Fibroblast of lung (primary cell): ENCODE results near the gene NRDC.

Experiments used
- EZH2 ChIP-seq: IDR thresholded peaks from 2 replicates; pipeline ENCODE4 v1.5.1; 2012; ENCODE audit warnings: low read length, control low read depth, mild to moderate bottlenecking; ENCODE audit errors: missing control alignments
- TF ChIP-seq, protein P1 (sequence below), 2 donors: IDR thresholded peaks in 1 of 2; conservative IDR thresholded peaks in 1 of 2; 1 replicate in 1 of 2; 2 replicates in 1 of 2; pipeline ENCODE4 v1.5.1; 2011 to 2012; ENCODE audit warnings: low read length in 2 of 2, control low read depth in 1 of 2, inconsistent platforms in 1 of 2, low read depth in 1 of 2, mild to moderate bottlenecking in 1 of 2

DNA sequence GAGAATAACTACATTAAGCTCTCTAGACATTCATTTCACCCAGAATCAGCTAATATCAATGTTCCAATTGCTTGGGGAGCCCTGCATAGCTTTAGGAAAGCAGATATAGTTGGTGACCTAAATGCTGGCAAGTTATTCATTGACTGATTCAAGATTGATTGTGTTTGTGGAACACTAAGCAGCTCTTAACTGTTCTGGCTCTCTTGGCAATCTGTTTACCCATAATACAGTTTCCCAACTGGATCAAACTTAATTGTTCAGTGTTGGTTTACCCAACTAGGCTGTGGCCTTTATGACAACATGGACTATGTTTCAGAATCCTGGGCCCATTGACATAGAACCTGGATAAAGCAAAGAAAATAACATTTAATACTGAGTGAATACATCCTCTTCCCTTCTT lies 83.7 kb downstream of the NRDC start:
- TF ChIP-seq, protein P1, sequence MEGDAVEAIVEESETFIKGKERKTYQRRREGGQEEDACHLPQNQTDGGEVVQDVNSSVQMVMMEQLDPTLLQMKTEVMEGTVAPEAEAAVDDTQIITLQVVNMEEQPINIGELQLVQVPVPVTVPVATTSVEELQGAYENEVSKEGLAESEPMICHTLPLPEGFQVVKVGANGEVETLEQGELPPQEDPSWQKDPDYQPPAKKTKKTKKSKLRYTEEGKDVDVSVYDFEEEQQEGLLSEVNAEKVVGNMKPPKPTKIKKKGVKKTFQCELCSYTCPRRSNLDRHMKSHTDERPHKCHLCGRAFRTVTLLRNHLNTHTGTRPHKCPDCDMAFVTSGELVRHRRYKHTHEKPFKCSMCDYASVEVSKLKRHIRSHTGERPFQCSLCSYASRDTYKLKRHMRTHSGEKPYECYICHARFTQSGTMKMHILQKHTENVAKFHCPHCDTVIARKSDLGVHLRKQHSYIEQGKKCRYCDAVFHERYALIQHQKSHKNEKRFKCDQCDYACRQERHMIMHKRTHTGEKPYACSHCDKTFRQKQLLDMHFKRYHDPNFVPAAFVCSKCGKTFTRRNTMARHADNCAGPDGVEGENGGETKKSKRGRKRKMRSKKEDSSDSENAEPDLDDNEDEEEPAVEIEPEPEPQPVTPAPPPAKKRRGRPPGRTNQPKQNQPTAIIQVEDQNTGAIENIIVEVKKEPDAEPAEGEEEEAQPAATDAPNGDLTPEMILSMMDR (conservative IDR thresholded peaks at IDR 0.05 in 1 of 2, IDR thresholded peaks at IDR 0.05 in 1 of 2; ENCODE audit: low read depth in 1 of 2, low read length in 2 of 2), result no peak
- no peak for TF ChIP-seq EZH2
